Measurements from ENCODE around the gene IL1RAPL2. TPM values are rescaled to one million over a fixed set of nuclear protein-coding genes. Genes with fewer than 3 reads are reported as not detected.
A peak's percentile ranks its signal among the peaks of the same experiment; 100 is the strongest.
"Not testable (repeated sequence)": the region's sequence is repeated elsewhere in the genome, so short reads cannot be mapped to it uniquely, and the experiment has no call there.

Gene IL1RAPL2
- total RNA-seq, 1 experiment from 2014 or later: 0.63 TPM

DNA sequence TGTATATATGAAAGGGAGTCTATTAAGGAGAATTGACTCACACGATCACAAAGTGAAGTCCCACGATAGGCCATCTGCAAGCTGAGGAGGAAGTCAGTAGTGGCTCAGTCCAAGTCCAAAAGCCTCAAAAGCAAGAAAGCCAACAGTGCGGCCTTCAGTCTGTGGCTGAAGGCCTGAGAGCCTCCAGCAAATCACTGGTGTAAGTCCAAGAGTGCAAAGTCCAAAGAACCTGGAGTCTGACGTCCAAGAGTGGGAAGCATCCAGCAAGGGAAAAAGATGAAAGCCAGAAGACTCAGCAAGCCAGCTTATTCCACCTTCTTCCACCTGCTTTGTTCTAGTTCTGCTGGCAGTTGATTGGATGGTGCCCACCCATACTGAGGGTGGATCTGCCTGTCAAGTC lies 104.1 kb downstream of the IL1RAPL2 start:
- no peak for DNase-seq (ENCODE audit: low read depth)

DNA sequence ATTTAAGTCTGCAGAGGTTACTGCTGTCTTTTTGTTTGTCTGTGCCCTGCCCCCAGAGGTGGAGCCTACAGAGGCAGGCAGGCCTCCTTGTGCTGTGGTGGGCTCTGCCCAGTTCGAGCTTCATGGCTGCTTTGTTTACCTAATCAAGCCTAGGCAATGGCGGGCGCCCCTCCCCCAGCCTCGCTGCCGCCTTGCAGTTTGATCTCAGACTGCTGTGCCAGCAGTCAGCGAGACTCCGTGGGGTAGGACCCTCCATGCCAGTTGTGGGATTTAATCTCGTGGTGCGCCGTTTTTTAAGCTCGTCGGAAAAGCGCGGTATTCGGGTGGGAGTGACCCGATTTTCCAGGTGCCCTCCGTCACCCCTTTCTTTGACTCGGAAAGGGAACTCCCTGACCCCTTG lies 111.5 kb downstream of the IL1RAPL2 start:
- DNase-seq (ENCODE audit: low read depth): not testable (repeated sequence)

DNA sequence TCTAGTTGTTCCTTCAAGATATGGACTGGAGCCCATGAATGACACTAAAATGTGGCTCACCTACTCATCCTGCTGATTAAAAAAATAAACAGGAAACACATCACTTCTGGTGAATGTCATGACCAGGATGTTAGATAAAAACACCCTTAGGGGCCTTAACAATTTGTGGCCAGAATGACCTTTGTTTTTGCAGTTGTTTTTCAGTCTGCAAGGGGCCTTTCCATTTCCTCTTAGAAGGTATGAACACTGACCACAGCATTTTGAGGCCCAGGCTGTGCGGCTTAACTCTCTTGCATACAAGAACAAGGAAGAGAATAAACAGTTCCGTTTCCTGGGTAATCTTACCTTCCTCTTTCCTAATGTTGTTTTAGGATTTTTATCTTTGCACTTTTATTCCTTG lies 113.2 kb downstream of the IL1RAPL2 start:
- DNase-seq (ENCODE audit: low read depth): peak; percentile 92

DNA sequence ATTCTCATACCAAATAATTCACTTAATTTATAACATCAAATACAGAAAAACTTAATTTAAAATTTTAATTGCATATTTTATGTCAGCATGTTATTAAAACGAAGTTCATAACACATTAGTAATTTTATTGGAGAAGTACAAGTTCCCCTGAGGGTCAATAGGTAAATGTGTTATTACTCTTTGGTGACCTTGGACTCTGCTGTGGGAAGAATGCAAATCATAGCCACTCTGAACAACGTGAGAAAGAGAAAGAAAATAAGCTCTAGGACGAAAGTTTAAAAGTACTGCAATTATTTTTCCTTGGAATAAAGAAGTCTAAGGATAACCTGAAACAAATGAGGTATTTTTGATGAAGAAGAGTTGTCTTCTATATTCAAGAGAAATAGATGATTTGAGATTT lies 115.2 kb downstream of the IL1RAPL2 start:
- DNase-seq (ENCODE audit: low read depth): no peak

DNA sequence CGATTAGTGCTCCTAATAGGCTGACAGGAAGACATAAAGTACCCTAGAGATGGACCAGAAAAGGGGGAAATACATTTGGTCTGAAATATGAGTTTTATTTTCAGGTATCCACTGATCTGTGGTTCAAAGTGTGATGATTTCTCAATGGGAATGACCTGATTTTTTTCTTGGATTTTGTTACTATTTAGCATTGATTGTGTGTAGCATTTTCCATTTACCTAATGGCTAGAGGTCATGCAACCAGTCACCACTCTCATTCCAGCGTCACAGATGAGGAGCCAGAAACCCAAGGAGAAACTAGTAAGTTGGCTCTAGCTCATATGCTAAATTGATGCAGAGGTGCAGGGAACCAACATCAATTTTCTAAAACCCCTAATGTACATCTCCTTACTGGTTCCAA lies 118.1 kb downstream of the IL1RAPL2 start:
- DNase-seq (ENCODE audit: low read depth): no peak

DNA sequence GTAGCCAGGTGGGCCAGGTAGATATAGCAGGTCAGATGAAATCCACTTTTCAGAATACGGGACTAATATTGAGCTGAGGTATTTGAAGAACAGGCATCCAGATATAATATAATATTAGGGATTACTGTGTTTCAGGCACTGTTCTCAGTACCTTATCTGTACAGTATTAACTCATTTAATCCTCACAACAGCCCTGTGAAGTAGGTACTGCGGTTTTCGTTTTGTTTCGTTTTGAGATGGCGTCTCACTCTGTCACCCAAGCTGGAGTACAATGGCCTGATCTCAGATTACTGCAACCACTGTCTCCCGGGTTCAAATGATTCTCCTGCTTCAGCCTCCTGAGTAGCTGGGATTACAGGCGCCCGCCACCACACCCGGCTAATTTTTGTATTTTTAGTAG lies 129.6 kb downstream of the IL1RAPL2 start:
- no peak for DNase-seq (ENCODE audit: low read depth)

DNA sequence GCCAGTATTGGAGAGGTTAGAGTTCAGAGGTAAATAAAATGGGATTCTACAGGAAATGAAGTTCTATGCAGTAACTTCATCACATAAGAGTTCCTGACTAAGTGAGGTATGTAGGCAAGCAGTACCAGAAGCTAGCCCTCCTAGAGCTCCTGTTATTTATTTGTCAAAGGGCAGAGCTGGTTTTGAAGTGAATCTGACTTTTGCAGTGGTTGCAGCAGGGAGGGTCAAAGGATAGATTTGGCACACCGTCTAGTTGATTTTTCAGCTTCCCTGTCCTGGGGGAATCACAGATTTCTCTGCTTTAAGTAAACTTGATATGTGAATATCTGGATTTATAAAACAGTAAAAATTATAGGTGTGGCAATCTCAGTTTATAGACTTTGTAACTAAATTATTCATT lies 130.7 kb downstream of the IL1RAPL2 start:
- no peak for DNase-seq (ENCODE audit: low read depth)

DNA sequence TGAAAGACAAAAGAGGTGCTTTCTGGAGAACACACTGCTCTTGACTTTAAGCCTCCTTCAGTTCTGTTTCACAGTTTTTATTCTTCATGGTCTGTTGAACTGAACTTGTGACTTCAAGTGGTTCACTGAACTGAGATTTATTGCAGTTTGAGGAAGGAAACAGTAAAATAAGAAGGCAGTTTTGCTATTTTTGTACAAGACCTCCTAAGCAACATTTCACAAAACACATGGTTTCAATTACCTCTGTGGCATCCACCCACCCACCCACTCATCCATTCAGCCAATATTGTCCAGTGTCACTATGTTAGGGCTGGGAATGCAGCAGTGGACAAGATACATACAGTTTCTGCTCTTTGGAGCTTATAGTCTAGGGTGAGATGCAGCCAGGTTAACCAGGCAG lies 131.3 kb downstream of the IL1RAPL2 start:
- no peak for DNase-seq (ENCODE audit: low read depth)

DNA sequence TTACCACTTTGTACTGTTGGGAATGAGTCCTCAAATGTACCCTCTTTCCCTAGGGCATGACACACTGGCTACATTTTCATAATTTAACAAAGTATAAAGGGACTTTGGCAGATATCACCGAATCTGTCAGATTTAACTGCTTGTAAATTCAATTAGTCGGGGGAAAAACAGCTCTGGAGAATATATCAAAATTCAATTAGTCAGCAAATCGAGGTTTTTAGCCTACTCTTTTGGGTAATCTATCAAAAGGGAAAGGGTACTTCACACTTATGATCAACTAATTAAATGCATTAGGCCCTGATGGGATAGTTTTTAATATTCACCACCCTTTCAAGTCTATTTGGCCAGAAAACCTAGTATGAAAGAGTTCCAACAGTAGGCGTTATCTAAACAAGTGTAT lies 141.0 kb downstream of the IL1RAPL2 start:
- DNase-seq (ENCODE audit: low read depth): no peak

DNA sequence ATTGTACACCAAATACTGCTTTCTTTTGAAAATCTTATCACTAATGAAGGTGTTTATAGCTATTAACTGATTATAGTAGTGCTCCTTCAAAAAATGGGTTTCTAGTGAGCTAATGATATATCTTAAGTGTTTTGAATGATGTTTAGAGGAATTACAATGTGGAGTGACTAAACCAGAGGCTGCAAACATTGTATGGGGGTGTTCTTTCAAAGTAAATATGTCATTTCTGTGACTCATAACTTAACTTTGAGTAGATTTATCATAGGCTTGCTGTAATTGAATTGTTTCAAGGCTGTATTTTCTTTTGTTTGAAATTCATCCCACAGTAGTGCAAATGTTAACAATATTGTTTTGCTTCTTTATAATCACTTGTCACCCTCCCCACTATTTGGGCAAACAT lies 141.6 kb downstream of the IL1RAPL2 start:
- peak; percentile 49 for DNase-seq (ENCODE audit: low read depth)

DNA sequence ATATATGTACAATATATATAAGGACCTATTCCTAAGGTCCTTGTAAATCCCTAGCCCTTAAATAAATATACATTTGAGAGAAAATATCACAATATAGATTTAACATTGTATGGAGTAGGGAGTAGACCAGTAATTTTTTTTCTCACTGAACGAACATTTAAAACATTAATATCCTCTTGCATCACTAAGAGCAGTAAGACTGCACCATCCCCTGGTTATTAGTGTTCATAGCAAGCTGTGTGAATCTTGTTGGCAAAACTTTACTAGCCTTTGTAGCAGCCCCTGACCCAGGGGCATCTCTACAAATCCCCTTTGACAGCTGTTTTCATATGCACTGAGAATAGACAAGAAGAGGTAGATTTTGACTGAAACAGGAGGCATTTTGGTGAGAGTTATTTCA lies 146.5 kb downstream of the IL1RAPL2 start:
- peak; percentile 44 for DNase-seq (ENCODE audit: low read depth)

DNA sequence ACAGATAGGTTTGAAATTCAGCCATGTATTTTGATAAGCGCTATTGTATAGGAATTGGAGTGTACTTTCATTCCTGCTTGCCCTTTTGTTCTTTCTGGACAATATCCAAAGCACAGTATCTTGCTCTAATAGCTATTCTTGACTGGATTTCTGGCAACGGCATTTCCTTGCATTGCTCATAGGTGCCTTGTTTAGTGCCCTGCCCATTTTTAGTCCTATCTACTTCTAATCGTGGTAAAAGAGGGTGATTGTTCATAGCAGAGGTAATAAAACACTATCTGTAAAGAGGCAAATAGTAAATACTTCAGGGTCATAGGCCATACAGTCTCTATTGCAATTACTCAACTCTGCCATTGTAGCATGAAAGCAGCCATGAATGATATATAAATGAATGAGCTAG lies 155.9 kb downstream of the IL1RAPL2 start:
- no peak for DNase-seq (ENCODE audit: low read depth)

DNA sequence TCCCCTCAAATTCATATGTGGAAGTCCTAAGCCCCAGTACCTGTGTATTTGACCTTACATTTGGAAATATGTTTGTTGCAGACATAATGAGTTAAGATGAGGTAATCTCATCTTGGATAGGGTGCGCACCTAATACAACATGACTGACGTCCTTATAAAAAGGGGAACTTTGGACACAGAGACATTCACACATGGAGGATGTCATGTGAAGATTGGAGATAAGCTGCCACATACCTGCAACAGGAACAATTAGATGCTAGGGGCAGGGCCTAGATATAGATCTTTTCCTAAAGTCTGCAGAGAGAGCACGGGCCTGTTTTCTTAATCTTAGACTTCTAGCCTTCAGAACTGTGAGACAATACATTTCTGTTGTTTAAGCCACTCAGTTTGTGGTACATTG lies 162.5 kb downstream of the IL1RAPL2 start:
- no peak for DNase-seq (ENCODE audit: low read depth)

DNA sequence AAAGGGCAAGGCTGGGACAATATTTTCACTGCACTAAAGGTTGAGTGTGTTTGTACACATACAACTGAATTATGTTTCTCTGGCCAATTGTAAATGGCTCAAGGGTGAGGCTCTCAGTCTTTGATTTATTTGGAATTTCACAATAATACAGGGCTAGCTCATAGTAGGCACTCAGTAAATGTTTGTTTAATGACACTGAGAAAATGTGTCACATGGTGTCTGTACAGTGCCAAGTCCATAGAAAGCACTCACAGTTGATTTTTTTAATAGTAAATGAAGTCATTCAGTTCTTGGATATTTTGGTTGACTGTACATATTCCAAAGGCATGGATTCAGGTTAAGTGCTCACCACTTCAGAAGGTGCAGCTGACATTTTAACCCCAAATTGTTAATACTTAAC lies 176.4 kb downstream of the IL1RAPL2 start:
- DNase-seq (ENCODE audit: low read depth): no peak

DNA sequence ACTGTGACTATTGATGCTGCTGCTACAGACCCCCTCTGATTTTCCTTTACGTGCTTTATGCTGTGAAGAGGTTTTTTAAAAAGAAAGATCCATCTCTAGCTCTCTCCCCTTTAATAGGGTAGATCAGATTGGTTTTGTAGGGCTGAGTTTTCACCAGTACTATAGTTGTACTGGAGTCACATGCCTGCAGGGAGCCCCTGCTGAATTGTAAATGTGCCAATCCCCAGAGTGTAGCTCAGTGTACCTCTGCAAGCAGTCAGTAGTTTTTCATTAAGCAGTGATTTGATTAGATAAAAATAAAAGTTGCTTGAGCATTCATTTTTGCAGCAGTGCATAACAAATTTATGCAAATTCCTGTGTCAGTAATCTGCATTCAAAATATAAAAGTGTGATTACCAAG lies 179.2 kb downstream of the IL1RAPL2 start:
- no peak for DNase-seq (ENCODE audit: low read depth)

DNA sequence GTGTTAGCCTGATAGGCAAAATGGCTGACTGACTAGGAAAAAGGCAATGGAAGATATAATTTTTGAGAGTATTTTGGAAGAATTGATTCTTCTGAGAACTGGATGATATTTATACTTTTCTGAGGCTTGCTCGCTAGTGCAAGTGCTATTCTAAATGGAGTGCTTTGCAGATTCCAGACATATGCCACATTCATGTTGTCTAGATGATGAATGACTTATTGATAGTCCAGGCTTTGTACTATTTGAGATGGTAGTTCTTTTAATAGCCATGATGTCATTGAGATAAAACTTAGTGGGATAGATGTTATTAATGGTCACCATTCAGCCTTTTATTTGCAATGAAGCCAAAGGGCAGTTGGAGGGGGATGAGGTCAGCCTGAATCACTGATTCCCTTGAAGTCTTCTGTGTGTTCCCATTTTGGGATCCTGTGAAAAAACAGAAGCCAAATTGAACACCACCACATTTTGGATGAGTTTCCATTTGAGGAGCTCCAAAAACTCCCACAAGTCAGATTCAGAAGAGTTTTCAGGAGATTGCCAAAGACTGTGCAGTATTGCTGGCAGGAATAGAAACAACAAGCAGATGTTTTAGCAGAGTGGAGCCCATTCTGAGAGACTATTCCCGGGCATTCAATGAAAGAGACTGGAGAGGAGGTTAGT lies 184.1 kb downstream of the IL1RAPL2 start:
- DNase-seq (ENCODE audit: low read depth): peak; percentile 38

DNA sequence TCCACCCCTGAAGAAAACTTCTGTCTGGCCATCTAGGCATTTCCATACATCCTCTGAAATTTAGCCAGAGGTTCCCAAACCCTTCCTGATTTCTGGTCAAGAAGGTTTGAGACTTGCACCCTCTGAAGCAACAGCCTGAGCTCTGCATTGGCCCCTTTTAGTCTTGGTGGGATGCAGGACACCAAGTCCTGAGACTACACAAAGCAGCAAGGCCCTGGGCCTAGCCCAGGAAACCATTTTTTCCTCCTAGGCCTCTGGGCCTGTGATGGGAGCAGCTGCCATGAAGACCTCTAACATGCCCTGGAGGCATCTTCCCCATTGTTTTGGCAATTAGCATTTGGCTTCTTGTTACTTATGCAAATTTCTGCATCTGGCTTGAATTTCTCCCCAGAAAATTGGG lies 196.6 kb downstream of the IL1RAPL2 start:
- DNase-seq (ENCODE audit: low read depth): no peak

DNA sequence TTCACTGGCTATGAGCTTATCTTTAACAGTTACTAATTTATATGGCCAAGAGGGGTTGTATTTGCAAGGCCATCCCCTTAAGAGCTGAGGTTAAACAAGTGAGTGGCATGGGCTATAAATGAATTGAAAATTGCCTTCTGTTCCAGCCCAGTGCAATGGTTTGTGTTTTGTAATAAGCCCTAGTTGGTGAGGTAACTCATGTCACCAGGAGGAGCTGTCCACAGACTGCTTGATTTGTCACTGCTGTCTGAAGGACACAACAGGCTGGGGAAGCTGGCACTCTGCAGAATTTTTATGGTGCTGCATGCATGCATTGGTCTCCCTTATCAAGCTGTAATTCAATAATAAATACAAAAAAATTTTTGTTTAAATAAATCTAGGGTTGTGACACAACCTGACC lies 223.8 kb downstream of the IL1RAPL2 start:
- DNase-seq (ENCODE audit: low read depth): no peak

DNA sequence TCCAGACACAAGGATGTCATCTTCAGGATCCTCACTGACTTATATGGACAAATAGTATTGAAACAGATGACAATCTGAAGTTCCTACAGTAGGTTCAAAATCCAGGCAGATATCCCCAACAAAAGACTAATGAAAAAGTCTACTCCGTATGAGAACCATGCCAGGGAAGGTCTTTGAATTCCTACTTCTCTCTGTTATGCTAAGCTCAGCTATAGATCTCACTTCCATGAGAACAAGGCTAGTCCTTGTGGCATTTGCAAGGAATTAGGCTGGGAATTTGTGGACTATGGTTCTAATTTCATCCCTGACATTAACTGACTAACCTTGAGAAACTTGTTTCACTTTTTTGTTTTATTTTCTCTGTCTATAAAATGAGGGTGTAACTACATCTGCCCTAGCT lies 229.8 kb downstream of the IL1RAPL2 start:
- DNase-seq (ENCODE audit: low read depth): no peak

DNA sequence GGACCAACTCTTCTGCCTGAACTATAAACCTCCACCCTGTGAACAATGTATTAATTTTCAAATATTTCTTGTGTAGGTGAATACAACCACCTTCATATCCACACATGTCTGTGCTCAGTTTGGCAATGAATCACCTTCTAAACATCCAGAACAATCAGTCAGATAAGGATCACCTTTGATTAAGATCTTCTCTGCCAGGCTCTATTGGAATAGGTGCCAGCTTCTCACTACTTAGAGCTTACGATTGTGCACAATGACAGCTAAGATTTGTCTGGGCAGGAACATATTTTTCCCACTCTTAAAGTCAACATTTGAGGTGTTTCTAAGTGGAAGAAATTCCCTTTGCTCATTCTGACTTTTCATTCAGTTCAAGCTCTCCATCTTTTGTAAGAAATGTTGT lies 237.2 kb downstream of the IL1RAPL2 start:
- DNase-seq (ENCODE audit: low read depth): no peak

DNA sequence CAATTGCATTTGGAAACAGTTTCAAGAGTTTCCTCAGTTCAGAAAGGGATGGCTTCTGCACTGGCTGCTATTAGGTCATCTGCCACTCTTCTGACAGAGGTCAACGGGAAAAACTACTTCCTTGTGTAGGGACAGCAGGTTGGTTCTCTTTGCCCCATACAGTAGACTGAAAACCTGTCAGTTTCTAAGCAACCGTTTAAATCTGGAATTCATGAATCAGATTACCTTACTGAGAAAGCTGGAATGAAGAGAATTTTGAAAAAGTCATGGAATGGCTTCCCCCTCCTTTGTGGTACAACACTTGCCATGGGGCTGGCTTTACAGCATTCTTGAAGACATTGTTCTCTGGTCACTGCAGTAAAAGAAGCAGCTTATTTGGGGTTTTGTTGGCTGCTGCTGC lies 240.3 kb downstream of the IL1RAPL2 start:
- no peak for DNase-seq (ENCODE audit: low read depth)

DNA sequence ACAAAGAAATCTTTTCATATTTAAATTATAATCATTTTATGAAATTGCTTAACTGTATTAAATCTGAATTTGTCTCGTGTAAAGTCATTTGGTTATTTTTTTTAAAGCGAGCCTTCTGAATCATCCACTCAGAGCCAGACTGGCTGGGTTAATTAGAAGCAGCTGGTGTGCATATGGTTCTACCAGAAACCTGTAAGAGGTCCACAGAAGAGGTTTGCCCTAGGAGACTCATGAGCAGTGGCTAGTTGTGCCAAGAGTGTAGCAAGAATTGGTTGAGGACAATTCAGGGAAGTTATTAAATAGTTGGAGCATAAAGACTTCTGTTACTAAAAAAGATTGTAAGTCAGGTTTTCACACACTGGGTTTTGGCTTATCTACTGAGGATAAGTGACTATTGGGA lies 267.4 kb downstream of the IL1RAPL2 start:
- peak; percentile 37 for DNase-seq (ENCODE audit: low read depth)

DNA sequence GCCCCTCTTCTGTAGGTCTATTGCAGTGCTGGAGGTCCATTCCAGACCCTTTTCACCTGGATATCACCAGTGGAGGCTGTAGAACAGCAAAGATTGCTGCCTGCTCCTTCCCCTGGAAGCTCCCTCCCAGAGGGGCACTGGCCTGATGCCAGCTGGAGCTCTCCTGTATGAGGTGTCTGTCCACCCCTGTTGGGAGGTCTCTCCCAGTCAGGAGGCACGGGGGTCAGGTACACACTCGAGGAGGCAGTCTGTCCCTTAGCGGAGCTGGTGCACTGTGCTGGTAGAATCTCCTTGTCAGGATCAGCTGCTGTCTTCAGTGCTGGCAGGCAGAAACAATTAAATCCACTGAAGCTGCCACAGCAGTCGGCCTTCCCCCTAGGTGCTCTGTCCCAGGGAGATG lies 276.6 kb downstream of the IL1RAPL2 start:
- no peak for DNase-seq (ENCODE audit: low read depth)

DNA sequence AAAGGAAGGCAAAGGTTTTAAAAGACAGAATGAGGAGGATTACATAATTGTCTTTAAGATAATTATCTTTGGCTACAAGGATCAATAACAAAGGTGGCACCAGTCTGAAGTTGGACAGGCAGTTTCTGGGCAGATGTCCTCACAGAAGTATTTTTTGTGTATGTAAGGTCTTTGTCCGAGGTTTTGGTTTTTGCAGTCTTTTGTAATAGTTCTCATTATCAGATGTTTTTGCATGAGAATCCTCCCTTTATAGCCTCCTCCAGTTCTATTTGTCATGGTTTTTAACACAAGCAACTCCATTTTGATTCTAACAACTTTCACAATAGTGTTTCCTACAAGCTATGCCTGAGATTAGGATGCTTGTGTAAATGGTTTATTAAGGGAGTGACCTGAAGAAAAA lies 286.2 kb downstream of the IL1RAPL2 start:
- no peak for DNase-seq (ENCODE audit: low read depth)

Measured in LHCN-M2 (cell line).